HEK293 (cell line): Measurements from ENCODE around the gene STMN1.
A peak's percentile ranks its signal among the peaks of the same experiment; 100 is the strongest.

Experiments used
- BCL11A ChIP-seq: fragments of 450-650 bp; formaldehyde crosslinking; IDR thresholded peaks from 2 replicates; pipeline ENCODE4 v1.5.1; 2016; ENCODE audit warnings: low read depth, missing biosample characterization, missing genetic modification characterization
- KLF1 ChIP-seq: fragments of 450-650 bp; formaldehyde crosslinking; IDR thresholded peaks from 2 replicates; pipeline ENCODE4 v1.5.1; 2016; ENCODE audit warnings: missing biosample characterization, missing genetic modification characterization
- MEIS1 ChIP-seq: sonication (generic); formaldehyde crosslinking; IDR thresholded peaks from 2 replicates; pipeline ENCODE4 v1.8.1; 2022; ENCODE audit warnings: missing genetic modification reagents, mild to moderate bottlenecking, borderline replicate concordance
- OSR2 ChIP-seq: fragments of 450-650 bp; formaldehyde crosslinking; IDR thresholded peaks from 2 replicates; pipeline ENCODE4 v1.5.1; 2016; ENCODE audit warnings: missing biosample characterization, missing genetic modification characterization
- SP2 ChIP-seq: fragments of 450-650 bp; formaldehyde crosslinking; IDR thresholded peaks from 2 replicates; pipeline ENCODE4 v1.5.1; 2016; ENCODE audit warnings: missing biosample characterization, missing genetic modification characterization
- YY2 ChIP-seq: fragments of 450-650 bp; formaldehyde crosslinking; IDR thresholded peaks from 2 replicates; pipeline ENCODE4 v1.5.1; 2016; ENCODE audit warnings: missing biosample characterization, missing genetic modification characterization
- ZNF133 ChIP-seq: fragments of 450-650 bp; formaldehyde crosslinking; IDR thresholded peaks from 2 replicates; pipeline ENCODE4 v1.5.1; 2016; ENCODE audit warnings: missing biosample characterization, missing genetic modification characterization
- ZNF174 ChIP-seq: fragments of 450-650 bp; formaldehyde crosslinking; IDR thresholded peaks from 2 replicates; pipeline ENCODE4 v1.5.0; 2017; ENCODE audit warnings: missing biosample characterization, mild to moderate bottlenecking, missing genetic modification characterization
- ZNF214 ChIP-seq: fragments of 450-650 bp; formaldehyde crosslinking; IDR thresholded peaks from 2 replicates; pipeline ENCODE4 v1.5.1; 2017; ENCODE audit warnings: missing biosample characterization, mild to moderate bottlenecking, missing genetic modification characterization, borderline replicate concordance
- ZNF239 ChIP-seq: fragments of 450-650 bp; formaldehyde crosslinking; IDR thresholded peaks from 2 replicates; pipeline ENCODE4 v1.5.1; 2016; ENCODE audit warnings: missing biosample characterization, missing genetic modification characterization
- ZNF274 ChIP-seq, 2 experiments: fragments of 200-500 bp in 1 of 2; fragments of 450-650 bp in 1 of 2; sonication (Bioruptor generic) in 1 of 2; formaldehyde crosslinking in 1 of 2; IDR thresholded peaks; 2 replicates each; pipeline versions ENCODE4 v1.5.1 to v1.6.1; 2014 to 2016; ENCODE audit warnings: borderline replicate concordance in 1 of 2, inconsistent platforms in 1 of 2, low read length in 1 of 2, missing biosample characterization in 1 of 2, missing genetic modification characterization in 1 of 2
- ZNF341 ChIP-seq: fragments of 450-650 bp; formaldehyde crosslinking; IDR thresholded peaks from 2 replicates; pipeline ENCODE4; 2016; ENCODE audit warnings: low read depth, missing biosample characterization, missing genetic modification characterization
- ZNF37A ChIP-seq: fragments of 450-650 bp; IDR thresholded peaks from 2 replicates; pipeline ENCODE4 v1.5.1; 2018; ENCODE audit warnings: missing biosample characterization, missing genetic modification characterization
- ZNF426 ChIP-seq: fragments of 450-650 bp; formaldehyde crosslinking; IDR thresholded peaks from 2 replicates; pipeline ENCODE4 v1.5.1; 2017; ENCODE audit warnings: missing biosample characterization, missing genetic modification characterization, mild to moderate bottlenecking, inconsistent platforms, moderate library complexity
- ZNF549 ChIP-seq: fragments of 450-650 bp; IDR thresholded peaks from 2 replicates; pipeline ENCODE4 v1.5.1; 2018; ENCODE audit warnings: missing biosample characterization, missing genetic modification characterization, mild to moderate bottlenecking, inconsistent platforms, moderate library complexity
- ZNF600 ChIP-seq: fragments of 450-650 bp; formaldehyde crosslinking; IDR thresholded peaks from 2 replicates; pipeline ENCODE4 v1.5.1; 2016; ENCODE audit warnings: missing biosample characterization, missing genetic modification characterization
- ZNF791 ChIP-seq: fragments of 450-650 bp; formaldehyde crosslinking; IDR thresholded peaks from 2 replicates; pipeline ENCODE4 v1.5.1; 2016; ENCODE audit warnings: missing biosample characterization, missing genetic modification characterization
- TF ChIP-seq, protein P1 (sequence below): fragments of 450-650 bp; formaldehyde crosslinking; IDR thresholded peaks from 2 replicates; pipeline ENCODE4 v1.5.1; 2016; ENCODE audit warnings: missing biosample characterization, missing genetic modification characterization
- TF ChIP-seq, protein P2 (sequence below): fragments of 450-650 bp; formaldehyde crosslinking; IDR thresholded peaks from 2 replicates; pipeline ENCODE4 v1.5.1; 2016; ENCODE audit warnings: missing biosample characterization, missing genetic modification characterization, borderline replicate concordance
- TF ChIP-seq, protein P3 (sequence below): fragments of 450-650 bp; formaldehyde crosslinking; IDR thresholded peaks from 2 replicates; pipeline ENCODE4 v1.5.1; 2016; ENCODE audit warnings: missing biosample characterization, missing genetic modification characterization, borderline replicate concordance
- TF ChIP-seq, protein P4 (sequence below): fragments of 450-650 bp; formaldehyde crosslinking; IDR thresholded peaks from 2 replicates; pipeline ENCODE4 v1.5.0; 2017; ENCODE audit warnings: missing biosample characterization, missing genetic modification characterization, borderline replicate concordance
- TF ChIP-seq, protein P5 (sequence below): fragments of 450-650 bp; formaldehyde crosslinking; IDR thresholded peaks from 2 replicates; pipeline ENCODE4 v1.5.1; 2016; ENCODE audit warnings: missing biosample characterization, missing genetic modification characterization

The STMN1 gene

DNA sequence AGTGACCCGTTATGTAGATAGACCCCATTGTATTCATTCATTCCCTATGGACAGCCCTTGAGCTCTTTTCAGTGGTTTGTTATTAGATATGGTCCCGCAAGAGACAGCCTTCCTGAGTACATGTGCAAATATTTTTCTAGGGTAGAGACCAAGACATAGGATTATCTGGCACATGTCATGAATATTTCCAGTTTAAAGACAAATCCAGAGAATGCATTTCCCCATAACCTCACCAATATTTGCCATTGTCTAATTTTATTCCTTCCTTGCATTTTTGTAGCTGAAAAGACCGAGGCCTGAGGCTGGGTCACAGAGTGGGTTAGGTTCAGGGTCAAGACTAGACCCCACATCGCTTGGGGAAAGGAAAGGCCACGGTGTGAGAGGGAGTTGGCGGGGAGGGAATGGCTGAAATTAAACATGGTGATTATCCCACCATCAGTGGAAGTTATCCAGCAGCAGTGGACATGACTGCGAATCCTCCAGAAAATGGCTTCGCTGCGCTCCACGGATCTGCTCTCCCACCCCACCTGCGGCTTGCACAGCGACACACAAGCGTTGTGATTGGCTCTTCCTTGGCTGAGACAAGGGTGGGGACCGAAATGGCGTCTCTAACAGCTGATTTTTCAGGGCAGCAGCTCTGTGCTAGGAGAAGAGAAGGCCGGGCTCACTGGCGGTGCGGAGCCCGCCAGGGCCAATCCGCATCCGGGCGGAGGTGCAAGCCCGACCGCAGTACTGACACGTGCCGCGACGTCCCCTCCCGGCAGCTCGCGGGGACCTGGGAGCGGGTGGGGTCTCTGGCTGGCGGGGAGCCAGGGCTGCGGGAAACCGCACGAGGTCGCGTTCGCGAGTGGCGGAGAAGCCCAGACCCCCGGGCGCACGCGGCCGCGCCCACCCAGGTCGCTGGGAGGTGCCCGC lies 16.1 kb upstream of the STMN1 start (continued):
- TF ChIP-seq, protein P1, sequence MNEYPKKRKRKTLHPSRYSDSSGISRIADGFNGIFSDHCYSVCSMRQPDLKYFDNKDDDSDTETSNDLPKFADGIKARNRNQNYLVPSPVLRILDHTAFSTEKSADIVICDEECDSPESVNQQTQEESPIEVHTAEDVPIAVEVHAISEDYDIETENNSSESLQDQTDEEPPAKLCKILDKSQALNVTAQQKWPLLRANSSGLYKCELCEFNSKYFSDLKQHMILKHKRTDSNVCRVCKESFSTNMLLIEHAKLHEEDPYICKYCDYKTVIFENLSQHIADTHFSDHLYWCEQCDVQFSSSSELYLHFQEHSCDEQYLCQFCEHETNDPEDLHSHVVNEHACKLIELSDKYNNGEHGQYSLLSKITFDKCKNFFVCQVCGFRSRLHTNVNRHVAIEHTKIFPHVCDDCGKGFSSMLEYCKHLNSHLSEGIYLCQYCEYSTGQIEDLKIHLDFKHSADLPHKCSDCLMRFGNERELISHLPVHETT = no peak
- no peak for TF ChIP-seq ZNF133 (tag by site-specific recombination)
- TF ChIP-seq ZNF426 (tag by site-specific recombination) = no peak
- TF ChIP-seq ZNF239 (tag by site-specific recombination) = no peak
- TF ChIP-seq, protein P2, sequence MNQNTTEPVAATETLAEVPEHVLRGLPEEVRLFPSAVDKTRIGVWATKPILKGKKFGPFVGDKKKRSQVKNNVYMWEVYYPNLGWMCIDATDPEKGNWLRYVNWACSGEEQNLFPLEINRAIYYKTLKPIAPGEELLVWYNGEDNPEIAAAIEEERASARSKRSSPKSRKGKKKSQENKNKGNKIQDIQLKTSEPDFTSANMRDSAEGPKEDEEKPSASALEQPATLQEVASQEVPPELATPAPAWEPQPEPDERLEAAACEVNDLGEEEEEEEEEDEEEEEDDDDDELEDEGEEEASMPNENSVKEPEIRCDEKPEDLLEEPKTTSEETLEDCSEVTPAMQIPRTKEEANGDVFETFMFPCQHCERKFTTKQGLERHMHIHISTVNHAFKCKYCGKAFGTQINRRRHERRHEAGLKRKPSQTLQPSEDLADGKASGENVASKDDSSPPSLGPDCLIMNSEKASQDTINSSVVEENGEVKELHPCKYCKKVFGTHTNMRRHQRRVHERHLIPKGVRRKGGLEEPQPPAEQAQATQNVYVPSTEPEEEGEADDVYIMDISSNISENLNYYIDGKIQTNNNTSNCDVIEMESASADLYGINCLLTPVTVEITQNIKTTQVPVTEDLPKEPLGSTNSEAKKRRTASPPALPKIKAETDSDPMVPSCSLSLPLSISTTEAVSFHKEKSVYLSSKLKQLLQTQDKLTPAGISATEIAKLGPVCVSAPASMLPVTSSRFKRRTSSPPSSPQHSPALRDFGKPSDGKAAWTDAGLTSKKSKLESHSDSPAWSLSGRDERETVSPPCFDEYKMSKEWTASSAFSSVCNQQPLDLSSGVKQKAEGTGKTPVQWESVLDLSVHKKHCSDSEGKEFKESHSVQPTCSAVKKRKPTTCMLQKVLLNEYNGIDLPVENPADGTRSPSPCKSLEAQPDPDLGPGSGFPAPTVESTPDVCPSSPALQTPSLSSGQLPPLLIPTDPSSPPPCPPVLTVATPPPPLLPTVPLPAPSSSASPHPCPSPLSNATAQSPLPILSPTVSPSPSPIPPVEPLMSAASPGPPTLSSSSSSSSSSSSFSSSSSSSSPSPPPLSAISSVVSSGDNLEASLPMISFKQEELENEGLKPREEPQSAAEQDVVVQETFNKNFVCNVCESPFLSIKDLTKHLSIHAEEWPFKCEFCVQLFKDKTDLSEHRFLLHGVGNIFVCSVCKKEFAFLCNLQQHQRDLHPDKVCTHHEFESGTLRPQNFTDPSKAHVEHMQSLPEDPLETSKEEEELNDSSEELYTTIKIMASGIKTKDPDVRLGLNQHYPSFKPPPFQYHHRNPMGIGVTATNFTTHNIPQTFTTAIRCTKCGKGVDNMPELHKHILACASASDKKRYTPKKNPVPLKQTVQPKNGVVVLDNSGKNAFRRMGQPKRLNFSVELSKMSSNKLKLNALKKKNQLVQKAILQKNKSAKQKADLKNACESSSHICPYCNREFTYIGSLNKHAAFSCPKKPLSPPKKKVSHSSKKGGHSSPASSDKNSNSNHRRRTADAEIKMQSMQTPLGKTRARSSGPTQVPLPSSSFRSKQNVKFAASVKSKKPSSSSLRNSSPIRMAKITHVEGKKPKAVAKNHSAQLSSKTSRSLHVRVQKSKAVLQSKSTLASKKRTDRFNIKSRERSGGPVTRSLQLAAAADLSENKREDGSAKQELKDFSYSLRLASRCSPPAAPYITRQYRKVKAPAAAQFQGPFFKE (tag by site-specific recombination) = no peak
- no peak for TF ChIP-seq ZNF600 (tag by site-specific recombination)
- TF ChIP-seq ZNF274 (IDR thresholded peaks at IDR 0.05; ENCODE audit: low read length) = no peak
- no peak for TF ChIP-seq ZNF274 (tag by site-specific recombination; IDR thresholded peaks at IDR 0.05; ENCODE audit: borderline replicate concordance)
- TF ChIP-seq, protein P3, sequence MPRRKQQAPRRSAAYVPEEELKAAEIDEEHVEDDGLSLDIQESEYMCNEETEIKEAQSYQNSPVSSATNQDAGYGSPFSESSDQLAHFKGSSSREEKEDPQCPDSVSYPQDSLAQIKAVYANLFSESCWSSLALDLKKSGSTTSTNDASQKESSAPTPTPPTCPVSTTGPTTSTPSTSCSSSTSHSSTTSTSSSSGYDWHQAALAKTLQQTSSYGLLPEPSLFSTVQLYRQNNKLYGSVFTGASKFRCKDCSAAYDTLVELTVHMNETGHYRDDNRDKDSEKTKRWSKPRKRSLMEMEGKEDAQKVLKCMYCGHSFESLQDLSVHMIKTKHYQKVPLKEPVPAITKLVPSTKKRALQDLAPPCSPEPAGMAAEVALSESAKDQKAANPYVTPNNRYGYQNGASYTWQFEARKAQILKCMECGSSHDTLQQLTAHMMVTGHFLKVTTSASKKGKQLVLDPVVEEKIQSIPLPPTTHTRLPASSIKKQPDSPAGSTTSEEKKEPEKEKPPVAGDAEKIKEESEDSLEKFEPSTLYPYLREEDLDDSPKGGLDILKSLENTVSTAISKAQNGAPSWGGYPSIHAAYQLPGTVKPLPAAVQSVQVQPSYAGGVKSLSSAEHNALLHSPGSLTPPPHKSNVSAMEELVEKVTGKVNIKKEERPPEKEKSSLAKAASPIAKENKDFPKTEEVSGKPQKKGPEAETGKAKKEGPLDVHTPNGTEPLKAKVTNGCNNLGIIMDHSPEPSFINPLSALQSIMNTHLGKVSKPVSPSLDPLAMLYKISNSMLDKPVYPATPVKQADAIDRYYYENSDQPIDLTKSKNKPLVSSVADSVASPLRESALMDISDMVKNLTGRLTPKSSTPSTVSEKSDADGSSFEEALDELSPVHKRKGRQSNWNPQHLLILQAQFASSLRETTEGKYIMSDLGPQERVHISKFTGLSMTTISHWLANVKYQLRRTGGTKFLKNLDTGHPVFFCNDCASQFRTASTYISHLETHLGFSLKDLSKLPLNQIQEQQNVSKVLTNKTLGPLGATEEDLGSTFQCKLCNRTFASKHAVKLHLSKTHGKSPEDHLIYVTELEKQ = no peak
- no peak for TF ChIP-seq BCL11A
- no peak for TF ChIP-seq ZNF174
- TF ChIP-seq, protein P4, sequence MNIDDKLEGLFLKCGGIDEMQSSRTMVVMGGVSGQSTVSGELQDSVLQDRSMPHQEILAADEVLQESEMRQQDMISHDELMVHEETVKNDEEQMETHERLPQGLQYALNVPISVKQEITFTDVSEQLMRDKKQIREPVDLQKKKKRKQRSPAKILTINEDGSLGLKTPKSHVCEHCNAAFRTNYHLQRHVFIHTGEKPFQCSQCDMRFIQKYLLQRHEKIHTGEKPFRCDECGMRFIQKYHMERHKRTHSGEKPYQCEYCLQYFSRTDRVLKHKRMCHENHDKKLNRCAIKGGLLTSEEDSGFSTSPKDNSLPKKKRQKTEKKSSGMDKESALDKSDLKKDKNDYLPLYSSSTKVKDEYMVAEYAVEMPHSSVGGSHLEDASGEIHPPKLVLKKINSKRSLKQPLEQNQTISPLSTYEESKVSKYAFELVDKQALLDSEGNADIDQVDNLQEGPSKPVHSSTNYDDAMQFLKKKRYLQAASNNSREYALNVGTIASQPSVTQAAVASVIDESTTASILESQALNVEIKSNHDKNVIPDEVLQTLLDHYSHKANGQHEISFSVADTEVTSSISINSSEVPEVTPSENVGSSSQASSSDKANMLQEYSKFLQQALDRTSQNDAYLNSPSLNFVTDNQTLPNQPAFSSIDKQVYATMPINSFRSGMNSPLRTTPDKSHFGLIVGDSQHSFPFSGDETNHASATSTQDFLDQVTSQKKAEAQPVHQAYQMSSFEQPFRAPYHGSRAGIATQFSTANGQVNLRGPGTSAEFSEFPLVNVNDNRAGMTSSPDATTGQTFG = no peak
- TF ChIP-seq KLF1 (tag by site-specific recombination) = peak; percentile 47; the same call in 1 of the 2 replicates
- TF ChIP-seq, protein P5, sequence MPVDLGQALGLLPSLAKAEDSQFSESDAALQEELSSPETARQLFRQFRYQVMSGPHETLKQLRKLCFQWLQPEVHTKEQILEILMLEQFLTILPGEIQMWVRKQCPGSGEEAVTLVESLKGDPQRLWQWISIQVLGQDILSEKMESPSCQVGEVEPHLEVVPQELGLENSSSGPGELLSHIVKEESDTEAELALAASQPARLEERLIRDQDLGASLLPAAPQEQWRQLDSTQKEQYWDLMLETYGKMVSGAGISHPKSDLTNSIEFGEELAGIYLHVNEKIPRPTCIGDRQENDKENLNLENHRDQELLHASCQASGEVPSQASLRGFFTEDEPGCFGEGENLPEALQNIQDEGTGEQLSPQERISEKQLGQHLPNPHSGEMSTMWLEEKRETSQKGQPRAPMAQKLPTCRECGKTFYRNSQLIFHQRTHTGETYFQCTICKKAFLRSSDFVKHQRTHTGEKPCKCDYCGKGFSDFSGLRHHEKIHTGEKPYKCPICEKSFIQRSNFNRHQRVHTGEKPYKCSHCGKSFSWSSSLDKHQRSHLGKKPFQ (tag by site-specific recombination) = no peak
- TF ChIP-seq ZNF549 (tag by site-specific recombination) = no peak
- no peak for TF ChIP-seq ZNF791 (tag by site-specific recombination)
- TF ChIP-seq SP2 (tag by site-specific recombination) = peak; percentile 53
- TF ChIP-seq MEIS1 (CRISPR knock-in tag) = no peak
- TF ChIP-seq YY2 (tag by site-specific recombination) = peak; percentile 57; the same call in 1 of the 2 replicates
- TF ChIP-seq ZNF341 (tag by site-specific recombination) = peak; percentile 81
- no peak for TF ChIP-seq OSR2 (tag by site-specific recombination)
- TF ChIP-seq ZNF37A (tag by site-specific recombination) = no peak
- TF ChIP-seq ZNF214 (tag by site-specific recombination) = no peak
